Medulla oblongata (tissue), 1 donor: ENCODE measurements around the gene GRAMD4.

Experiments used
- DNase-seq: peaks from one replicate; pipeline ENCODE4 v3.0.0-alpha.2; 2015; ENCODE audit errors: extremely low spot score

GRAMD4 gene

GRCh38 chr22:46671824-46672432, 51.7 kb downstream of the GRAMD4 start:
- no peak for DNase-seq

- no peak for DNase-seq
Measured at GRCh38 chr22:46672731-46673130, 52.5 kb downstream of the GRAMD4 start.

GRCh38 chr22:46673205-46673604, 53.0 kb downstream of the GRAMD4 start:
- no peak for DNase-seq

- no peak for DNase-seq
Measured at GRCh38 chr22:46673662-46674236, 53.6 kb downstream of the GRAMD4 start.

GRCh38 chr22:46674367-46674781, 54.2 kb downstream of the GRAMD4 start:
- DNase-seq = peak; percentile 38

GRCh38 chr22:46674906-46675305, 54.7 kb downstream of the GRAMD4 start:
- DNase-seq = no peak

- DNase-seq = no peak
Measured at GRCh38 chr22:46675479-46675878, 55.3 kb downstream of the GRAMD4 start.

- DNase-seq = no peak
Measured at GRCh38 chr22:46675938-46676337, 55.8 kb downstream of the GRAMD4 start.

- no peak for DNase-seq
Measured at GRCh38 chr22:46676479-46676878, 56.3 kb downstream of the GRAMD4 start.

- peak; percentile 44 for DNase-seq
Measured at GRCh38 chr22:46676881-46677280, 56.7 kb downstream of the GRAMD4 start.

- DNase-seq = no peak
Measured at GRCh38 chr22:46677323-46678002, 57.3 kb downstream of the GRAMD4 start.

- DNase-seq = no peak
Measured at GRCh38 chr22:46678003-46678657, 57.9 kb downstream of the GRAMD4 start.

- no peak for DNase-seq
Measured at GRCh38 chr22:46678785-46679700, 58.9 kb downstream of the GRAMD4 start.

- DNase-seq = no peak
Measured at GRCh38 chr22:46679706-46680269, 59.6 kb downstream of the GRAMD4 start.

GRCh38 chr22:46681010-46681409, 60.8 kb downstream of the GRAMD4 start:
- DNase-seq = no peak

GRCh38 chr22:46682011-46682731, 62.0 kb downstream of the GRAMD4 start:
- no peak for DNase-seq

GRCh38 chr22:46684706-46685105, 64.5 kb downstream of the GRAMD4 start:
- no peak for DNase-seq

GRCh38 chr22:46686221-46687047, 66.2 kb downstream of the GRAMD4 start:
- no peak for DNase-seq

GRCh38 chr22:46687048-46687444, 66.9 kb downstream of the GRAMD4 start:
- no peak for DNase-seq

GRCh38 chr22:46687460-46687859, 67.3 kb downstream of the GRAMD4 start:
- no peak for DNase-seq
